ENCODE data around the gene TCEANC2. TPM values are rescaled to one million over a fixed set of nuclear protein-coding genes. Genes with fewer than 3 reads are reported as not detected.

Gene TCEANC2
- total and polyA plus RNA-seq, 2 of the 4 experiments (the other 2 are of a cell fraction): 2.4 to 3.2 TPM

GRCh38 chr1:54134295-54134694 lies 80.9 kb downstream of the TCEANC2 start:
- Histone ChIP-seq H3K9me1 (ENCODE audit: insufficient read depth, low read length) (peaks cover 19% of the 10 kb centered on the region), H3K23ac (ENCODE audit: low read depth, low read length) (no peak overlapping the region), H2BK5ac (ENCODE audit: low read depth, low read length, poor library complexity, severe bottlenecking) (no peak overlapping the region), H3K79me1 (ENCODE audit: low read depth in 1 of 2, low read length in 2 of 2) (no peaks in the 10 kb centered on the region), H3K27me3 (ENCODE audit: control insufficient read depth, insufficient read depth, low read length) (no peaks in the 10 kb centered on the region), H2BK120ac (ENCODE audit: low read depth, low read length) (no peak overlapping the region), H3K56ac (ENCODE audit: extremely low read depth, insufficient read depth, low read length) (no peak overlapping the region), H3K9ac (ENCODE audit: low read depth, low read length) (no peak overlapping the region), H3K9me3 (ENCODE audit: control insufficient read depth, insufficient read depth, low read length) (no peaks in the 10 kb centered on the region), H4K20me1 (ENCODE audit: insufficient read depth, low read length) (no peaks in the 10 kb centered on the region), H3K14ac (replicated peaks; ENCODE audit: low read depth, low read length) (no peak overlapping the region), H3K4me3 (ENCODE audit: insufficient read depth, low read depth, low read length) (no peak overlapping the region), H2AFZ (replicated peaks; ENCODE audit: low read length, poor library complexity) (no peak overlapping the region), H2AK5ac (ENCODE audit: low read depth, low read length) (no peak overlapping the region), H3K18ac (ENCODE audit: low read depth, low read length) (no peak overlapping the region), H4K8ac (ENCODE audit: low read depth in 2 of 2, low read length in 2 of 2) (no peak overlapping the region), H2BK20ac (ENCODE audit: low read depth, low read length) (no peak overlapping the region), H3K27ac (ENCODE audit: insufficient read depth, low read length) (no peak overlapping the region), H2AK9ac (replicated peaks; ENCODE audit: low read depth, low read length, poor library complexity) (no peak overlapping the region), H4K91ac (ENCODE audit: insufficient read depth, low read depth, low read length) (no peak overlapping the region), H3K4me1 (ENCODE audit: control insufficient read depth, insufficient read depth, low read length) (peaks cover 22% of the 10 kb centered on the region), H2BK15ac (ENCODE audit: low read depth, low read length) (no peak overlapping the region), H3K4me2 (ENCODE audit: low read depth, low read length) (no peak overlapping the region), H4K5ac (ENCODE audit: low read depth, low read length) (no peak overlapping the region), H3K36me3 (ENCODE audit: control insufficient read depth, insufficient read depth, low read length) (no peaks in the 10 kb centered on the region), H3K4ac (ENCODE audit: low read depth, low read length) (no peak overlapping the region)
- ChIA-PET POLR2A (ENCODE audit: unreplicated experiment) (no interaction called here), CTCF (interaction anchor here (1.0 kb wide), 1 partner anchor 14 kb away, joined by 3 read pairs; no protein-coding TSS in a partner anchor)
- intact Hi-C loops (cut with micrococcal nuclease) (no loop called here), in situ Hi-C loops (cut with MboI; ENCODE audit: low sequenced_read_pairs) (no loop called here), dilution Hi-C loops (cut with HindIII; ENCODE audit: low sequenced_read_pairs, unreplicated experiment) (no loop called here)
- TF ChIP-seq USF2 (IDR thresholded peaks at IDR 0.05; ENCODE audit: low read depth, low read length): no peak
- no peak for TF ChIP-seq RCOR1 (IDR thresholded peaks at IDR 0.05; ENCODE audit: insufficient replicate concordance, low read length)
- TF ChIP-seq MXI1 (IDR thresholded peaks at IDR 0.05; ENCODE audit: borderline replicate concordance, low read depth, low read length): no peak
- TF ChIP-seq BHLHE40 (IDR thresholded peaks at IDR 0.05; ENCODE audit: low read depth, low read length): no peak
- TF ChIP-seq CTCF (conservative IDR thresholded peaks at IDR 0.05; ENCODE audit: low read depth, low read length): no peak
- no peak for TF ChIP-seq CHD1 (IDR thresholded peaks at IDR 0.05; ENCODE audit: low read depth, low read length)
- no peak for TF ChIP-seq ELK1 (IDR thresholded peaks at IDR 0.05; ENCODE audit: borderline replicate concordance, low read depth, low read length)
- TF ChIP-seq MAFK (IDR thresholded peaks at IDR 0.05; ENCODE audit: low read depth, low read length): no peak
- no peak for TF ChIP-seq SMC3 (IDR thresholded peaks at IDR 0.05; ENCODE audit: low read depth, low read length)
- no peak for TF ChIP-seq CEBPB (IDR thresholded peaks at IDR 0.05; ENCODE audit: low read depth, low read length)
- TF ChIP-seq RAD21 (IDR thresholded peaks at IDR 0.05; ENCODE audit: low read length): no peak
- TF ChIP-seq RFX5 (IDR thresholded peaks at IDR 0.05; ENCODE audit: low read depth, low read length): no peak
- no peak for TF ChIP-seq NFE2L2 (IDR thresholded peaks at IDR 0.05; ENCODE audit: low read depth, low read length)
- TF ChIP-seq FOS (IDR thresholded peaks at IDR 0.05; ENCODE audit: low read depth, low read length): no peak
- TF ChIP-seq POLR2A (IDR thresholded peaks at IDR 0.05; ENCODE audit: low read depth, low read length): no peak
- TF ChIP-seq MAZ (IDR thresholded peaks at IDR 0.05; ENCODE audit: borderline replicate concordance, low read depth, low read length): no peak
- 88% methylated on average over 4 of the region's 6 CpGs; no CpG with 5 or more reads in 1 of the 2 experiments for WGBS, 2 experiments (ENCODE audit: extremely low coverage in 2 of 2, insufficient read length in 1 of 2)
- ATAC-seq (ENCODE audit: low read depth) (no peak), DNase-seq (no peak)
- BruUV-seq (replicated peaks): no TSS peak
